Activated effector memory CD4-positive, alpha-beta T cell treated with Interleukin-2 at 50 U/mL for 16 hours (primary cell): Measurements from ENCODE around the gene BCL10.
A peak's percentile ranks its signal among the peaks of the same experiment; 100 is the strongest.

ENCODE experiments used
- DNase-seq: peaks from one replicate; pipeline ENCODE4 v3.0.0-alpha.2; 2020

The BCL10 gene

GRCh38 chr1:85297855-85298629, 21.6 kb upstream of the BCL10 start:
- DNase-seq: peak; percentile 41

DNA sequence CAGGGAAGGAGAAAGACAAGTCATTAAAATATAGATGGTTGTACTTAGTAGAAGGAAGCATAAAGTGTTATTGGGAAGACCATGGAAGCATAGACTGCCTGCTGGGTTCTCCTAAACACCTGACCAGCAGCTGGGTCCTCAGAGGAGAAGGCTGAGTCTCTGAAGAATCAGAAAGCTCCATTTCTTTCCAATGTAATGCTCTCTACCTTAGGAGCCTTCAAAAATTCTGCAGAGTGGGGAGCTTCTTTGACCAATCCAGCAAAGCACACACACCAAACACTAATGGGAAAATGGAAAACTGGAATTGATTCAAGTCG, 21.1 kb upstream of the BCL10 start:
- DNase-seq: no peak

DNA sequence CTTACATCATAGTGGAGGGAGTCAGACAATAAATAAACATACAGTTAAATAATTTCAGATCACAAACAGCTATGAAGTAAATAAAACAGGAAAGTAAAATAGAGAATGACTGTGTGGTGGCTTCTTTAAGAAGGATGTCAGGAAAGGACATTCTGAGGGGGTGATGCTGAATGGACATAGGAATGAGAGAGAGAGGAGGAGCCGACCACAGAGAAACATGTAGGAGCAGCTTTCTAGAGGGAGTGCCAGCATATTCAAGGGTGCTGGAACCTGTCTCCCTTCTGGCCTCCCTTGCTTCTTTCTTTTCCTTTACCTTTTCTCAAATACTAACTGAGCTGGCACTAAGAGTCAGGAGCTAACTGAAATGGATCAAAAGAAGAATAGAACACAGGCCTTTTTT, 20.5 kb upstream of the BCL10 start:
- no peak for DNase-seq

- no peak for DNase-seq
Measured at GRCh38 chr1:85295654-85296053, 19.2 kb upstream of the BCL10 start.

DNA sequence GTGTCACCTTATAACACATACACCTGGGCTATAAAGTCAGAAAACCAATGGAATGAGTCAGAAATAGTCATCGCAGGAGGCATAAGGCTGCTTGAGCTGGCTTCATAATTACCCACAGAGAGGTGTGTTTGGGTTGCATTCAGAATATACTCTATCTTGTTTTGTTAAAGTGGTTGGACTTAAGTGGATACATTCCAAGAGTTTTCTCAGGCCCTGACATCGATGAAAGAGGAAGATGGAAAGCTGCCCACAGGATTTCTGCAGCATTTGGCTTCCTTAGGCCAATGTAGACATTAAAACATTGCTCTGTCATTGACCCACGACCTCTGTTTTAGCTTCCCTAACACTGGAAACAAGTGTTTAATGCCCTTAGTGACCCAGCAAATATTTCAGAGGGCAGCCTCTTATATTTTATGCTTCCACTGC, 18.6 kb upstream of the BCL10 start:
- no peak for DNase-seq

GRCh38 chr1:85290826-85291225, 14.4 kb upstream of the BCL10 start:
- DNase-seq: no peak

- no peak for DNase-seq
Measured at GRCh38 chr1:85289848-85290335, 13.5 kb upstream of the BCL10 start.

- DNase-seq: no peak
Measured at GRCh38 chr1:85289207-85289847, 12.9 kb upstream of the BCL10 start.

GRCh38 chr1:85284202-85284601, 7.8 kb upstream of the BCL10 start:
- DNase-seq: no peak

GRCh38 chr1:85283475-85284199, 7.2 kb upstream of the BCL10 start:
- DNase-seq: no peak

DNA sequence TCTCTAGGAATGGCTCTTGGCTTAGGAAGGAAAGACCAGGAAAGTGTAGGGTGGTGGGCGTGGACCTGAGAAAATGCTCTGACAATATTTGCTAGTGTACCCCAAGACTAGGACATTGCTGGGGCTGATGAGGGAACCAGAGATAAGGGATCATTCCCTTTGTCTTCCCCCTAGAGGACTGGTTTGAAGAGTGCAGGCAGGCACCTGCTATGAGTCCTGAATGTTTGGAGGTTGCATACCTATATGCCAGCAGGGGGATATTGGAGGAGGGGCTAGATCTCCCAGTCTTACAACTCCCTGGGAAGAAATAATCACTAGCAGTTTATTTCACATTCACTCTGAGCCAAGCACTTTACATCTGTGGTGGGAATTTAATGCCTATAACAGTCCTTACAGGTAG, 6.0 kb upstream of the BCL10 start:
- no peak for DNase-seq

GRCh38 chr1:85280636-85281035, 4.2 kb upstream of the BCL10 start:
- no peak for DNase-seq

DNA sequence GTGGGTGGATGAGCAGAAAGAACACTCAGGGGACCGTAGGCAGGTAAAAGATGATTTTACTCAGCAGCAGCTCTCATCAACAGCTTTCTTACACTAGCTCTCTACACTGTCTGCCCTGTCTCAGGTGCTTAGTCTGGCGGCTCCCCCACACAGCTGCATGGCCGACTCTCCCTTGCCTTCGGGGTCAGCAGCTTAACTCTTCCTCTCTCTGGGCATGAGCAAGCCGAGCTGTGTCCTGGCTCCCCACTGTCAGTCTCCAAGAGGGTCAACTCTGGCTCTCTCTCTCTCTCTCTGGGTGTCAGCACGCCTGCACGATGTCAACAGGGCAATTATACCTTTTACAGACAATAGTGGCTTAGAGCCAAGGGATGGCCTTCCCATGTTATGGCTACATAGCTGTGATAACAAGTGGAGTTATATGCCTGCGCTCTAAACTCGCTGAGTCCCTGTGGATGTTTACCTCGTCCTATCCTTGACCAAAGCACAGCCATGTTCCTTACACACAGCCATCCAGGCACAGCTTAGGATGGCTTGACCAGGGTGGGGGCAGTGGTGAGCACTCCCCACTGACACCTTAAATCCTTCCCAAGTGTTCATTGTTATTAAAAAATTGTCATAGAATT, 3.1 kb upstream of the BCL10 start:
- DNase-seq: no peak

DNA sequence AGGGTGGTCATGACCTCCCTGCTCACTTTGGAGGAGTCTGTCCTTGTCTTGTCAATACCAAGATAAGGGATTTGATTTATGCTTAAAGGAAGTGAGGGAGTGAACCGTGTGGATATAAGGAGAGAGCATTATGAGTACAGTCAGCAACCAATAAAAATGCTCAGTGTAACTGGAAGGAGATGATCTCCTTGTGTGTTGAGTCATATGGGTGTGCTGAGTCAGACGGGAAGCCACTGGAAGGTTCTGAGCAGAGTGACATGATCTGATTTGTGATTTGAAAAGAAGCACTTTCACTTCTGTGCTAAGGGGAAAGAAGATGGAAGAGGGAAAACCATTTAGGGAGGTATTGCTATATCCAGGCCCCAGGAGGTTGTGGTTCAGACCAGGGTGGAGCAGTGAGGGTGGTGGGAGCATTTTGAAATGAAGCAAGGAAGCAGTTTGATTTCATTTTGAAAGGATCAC, 2.5 kb upstream of the BCL10 start:
- DNase-seq: peak; percentile 16

DNA sequence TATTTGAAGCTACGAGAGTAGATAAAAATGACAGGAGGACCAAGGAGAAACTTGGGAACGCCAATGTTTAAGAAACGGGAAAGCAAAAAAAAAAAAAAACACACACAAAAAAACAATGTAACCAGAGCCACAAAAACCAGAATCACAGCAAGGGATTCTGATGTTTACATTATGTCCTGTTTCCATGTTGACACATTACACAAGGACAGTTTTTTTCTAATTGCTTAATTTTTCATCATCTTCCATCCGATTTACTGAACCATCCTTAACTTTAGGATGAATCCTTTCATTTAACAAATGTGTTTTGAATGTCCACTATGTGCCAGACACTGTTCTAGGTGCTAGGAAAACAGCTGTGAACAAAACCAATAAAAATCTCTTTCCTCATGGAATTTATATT, 1.4 kb upstream of the BCL10 start:
- DNase-seq: no peak

- DNase-seq: no peak
Measured at GRCh38 chr1:85276978-85277639, 677 bp upstream of the BCL10 start.

- no peak for DNase-seq
Measured at GRCh38 chr1:85275701-85276214, 674 bp downstream of the BCL10 start.

DNA sequence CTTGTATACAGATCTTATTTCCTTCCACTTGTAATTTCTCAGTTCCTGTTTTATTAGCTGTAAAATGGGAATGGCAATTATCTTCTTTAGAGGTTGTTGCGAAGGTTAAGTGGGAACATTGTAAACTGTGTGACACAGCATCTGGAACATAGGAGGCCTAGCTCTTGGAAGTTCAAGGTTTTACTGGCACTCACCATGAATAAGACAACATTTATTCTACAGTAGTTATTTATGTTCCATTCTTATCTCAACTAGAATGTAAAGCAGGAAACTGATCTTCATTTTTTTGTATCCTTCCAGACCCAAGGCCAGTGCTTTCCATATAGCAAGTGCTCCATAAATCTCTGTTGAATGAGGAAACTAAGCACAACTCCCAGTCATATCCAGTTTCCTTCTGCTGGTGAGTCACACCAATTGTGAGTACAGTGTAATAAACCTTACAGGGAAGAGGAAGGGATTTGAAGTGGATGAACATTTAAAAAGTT, 1.4 kb downstream of the BCL10 start:
- no peak for DNase-seq

DNA sequence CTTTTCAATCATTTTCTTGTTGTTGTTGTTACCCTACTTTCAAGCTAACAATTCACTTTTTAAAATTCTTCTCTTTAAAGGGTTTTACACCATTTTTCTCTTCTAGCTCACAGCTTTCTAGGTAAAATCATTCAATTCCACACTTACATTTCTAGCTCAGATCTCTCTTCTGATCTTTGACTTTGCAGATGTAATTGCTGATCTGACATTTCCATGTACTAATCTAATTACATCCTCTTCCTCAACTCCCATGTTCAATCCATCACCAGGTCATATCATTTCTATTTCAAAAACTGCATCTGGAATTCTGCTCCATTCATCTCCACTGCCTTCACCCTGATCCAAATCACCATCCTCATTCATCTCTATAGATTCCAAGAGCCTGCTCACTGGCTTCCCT, 3.0 kb downstream of the BCL10 start:
- no peak for DNase-seq

GRCh38 chr1:85268801-85269585, 7.4 kb downstream of the BCL10 start:
- no peak for DNase-seq

- DNase-seq: no peak
Measured at GRCh38 chr1:85267313-85267712, 9.1 kb downstream of the BCL10 start.

- no peak for DNase-seq
Measured at GRCh38 chr1:85264150-85264549, 12.3 kb downstream of the BCL10 start.
